Body of pancreas (tissue), 4 donors: ENCODE data around the gene CRKL.

ENCODE experiments used
- CTCF ChIP-seq, 7 experiments: fragments of 450-650 bp in 4 of 7; fragments of 200-600 bp in 3 of 7; sonication (generic) in 3 of 7; IDR thresholded peaks; one replicate each; pipeline ENCODE4 v1.5.1; 2016 to 2019; ENCODE audit warnings: antibody characterized with exemption in 7 of 7
- POLR2A ChIP-seq, 3 donors: fragments of 450-650 bp; IDR thresholded peaks; one replicate each; pipeline ENCODE4 v1.6.1; 2016; ENCODE audit warnings: antibody characterized with exemption in 3 of 3, mild to moderate bottlenecking in 2 of 3

- TF ChIP-seq CTCF (IDR thresholded peaks at IDR 0.05) = no peak
- no peak for TF ChIP-seq POLR2A (IDR thresholded peaks at IDR 0.05)
Observed at GRCh38 chr22:20994128-20994901, 77.1 kb downstream of the CRKL start.
